NCI-H2081 (cell line): ENCODE data around the gene TMEM270.
A peak's percentile ranks its signal among the peaks of the same experiment; 100 is the strongest.

ENCODE experiments used
- DNase-seq, 2 experiments: peaks; one replicate each; lab custom pipeline; 2025; lab: John Stamatoyannopoulos, UW

TMEM270 gene

GRCh38 chr7:73887762-73888161, 26.8 kb downstream of the TMEM270 start:
- DNase-seq, result no peak

- peak in 1 of 2 experiments; percentile 9 for DNase-seq
Measured at GRCh38 chr7:73888959-73889358, 28.0 kb downstream of the TMEM270 start.

- DNase-seq, result no peak
Measured at GRCh38 chr7:73890555-73891147, 29.7 kb downstream of the TMEM270 start.

GRCh38 chr7:73891178-73891885, 30.4 kb downstream of the TMEM270 start:
- no peak for DNase-seq

- no peak for DNase-seq
Measured at GRCh38 chr7:73892003-73892999, 31.3 kb downstream of the TMEM270 start.

- no peak for DNase-seq
Measured at GRCh38 chr7:73893342-73894101, 32.6 kb downstream of the TMEM270 start.

GRCh38 chr7:73894166-73894565, 33.2 kb downstream of the TMEM270 start:
- no peak for DNase-seq

- DNase-seq, result no peak
Measured at GRCh38 chr7:73894733-73895551, 34.0 kb downstream of the TMEM270 start.

GRCh38 chr7:73895626-73896025, 34.7 kb downstream of the TMEM270 start:
- DNase-seq, result no peak

GRCh38 chr7:73896454-73896853, 35.5 kb downstream of the TMEM270 start:
- DNase-seq, result no peak

GRCh38 chr7:73899731-73900142, 38.8 kb downstream of the TMEM270 start:
- no peak for DNase-seq

- DNase-seq, result no peak
Measured at GRCh38 chr7:73900286-73900685, 39.3 kb downstream of the TMEM270 start.

GRCh38 chr7:73901231-73901822, 40.4 kb downstream of the TMEM270 start:
- DNase-seq, result no peak

- DNase-seq, result no peak
Measured at GRCh38 chr7:73901823-73902597, 41.1 kb downstream of the TMEM270 start.

GRCh38 chr7:73903321-73904218, 42.6 kb downstream of the TMEM270 start:
- DNase-seq, result no peak

GRCh38 chr7:73904219-73905137, 43.5 kb downstream of the TMEM270 start:
- DNase-seq, result no peak

GRCh38 chr7:73905360-73905759, 44.4 kb downstream of the TMEM270 start:
- DNase-seq, result no peak

- DNase-seq, result no peak
Measured at GRCh38 chr7:73906874-73907273, 45.9 kb downstream of the TMEM270 start.
